ENCODE data around the gene LDB3. TPM values are rescaled to one million over a fixed set of nuclear protein-coding genes. Genes with fewer than 3 reads are reported as not detected.
A peak's percentile ranks its signal among the peaks of the same experiment; 100 is the strongest.

Gene LDB3
- total RNA-seq, 3 donors from 2014 or later = 0.96 to 22.7 (median 3.2) TPM

- intact Hi-C loops (cut with DNase I, micrococcal nuclease) = no loop called here
- ATAC-seq = no peak
These were observed 25.0 kb downstream of the LDB3 start for GRCh38 chr10:86693275-86693674.

GRCh38 chr10:86693721-86694369 is 25.5 kb downstream of the LDB3 start:
- Histone ChIP-seq H3K36me3 (ENCODE audit: low read depth) (no peaks in the 10 kb centered on the region), H3K9me3 (no peaks in the 10 kb centered on the region), H3K4me1 (ENCODE audit: low read depth) (no peaks in the 10 kb centered on the region), H3K4me3 (no peak overlapping the region)
- intact Hi-C loops (cut with DNase I, micrococcal nuclease) = no loop called here
- ATAC-seq (peak; percentile 48), DNase-seq (peak in 1 of 3 donors; percentile 61)
- peak; percentile 26 for TF ChIP-seq CTCF (IDR thresholded peaks at IDR 0.05)

More at GRCh38 chr10:86693275-86693674, 25.0 kb downstream of the LDB3 start:
- H3K4me3 ChIP-seq = no peak overlapping the region
- no peaks in the 10 kb centered on the region for H3K4me1 ChIP-seq (ENCODE audit: low read depth)
- no peak for DNase-seq
- H3K9me3 ChIP-seq = no peaks in the 10 kb centered on the region
- TF ChIP-seq CTCF (IDR thresholded peaks at IDR 0.05) = no peak
- H3K36me3 ChIP-seq (ENCODE audit: low read depth) = no peaks in the 10 kb centered on the region

- Histone ChIP-seq H3K4me3 (no peak overlapping the region), H3K9me3 (no peaks in the 10 kb centered on the region), H3K36me3 (ENCODE audit: low read depth) (no peaks in the 10 kb centered on the region), H3K4me1 (ENCODE audit: low read depth) (no peaks in the 10 kb centered on the region)
- intact Hi-C loops (cut with DNase I, micrococcal nuclease) = no loop called here
- DNase-seq (no peak), ATAC-seq (peak; percentile 14)
- TF ChIP-seq CTCF (IDR thresholded peaks at IDR 0.05) = no peak
These were observed 30.1 kb downstream of the LDB3 start for GRCh38 chr10:86698207-86698940.

- no peak for DNase-seq
- Histone ChIP-seq H3K4me1 (ENCODE audit: low read depth) (no peaks in the 10 kb centered on the region), H3K36me3 (ENCODE audit: low read depth) (no peaks in the 10 kb centered on the region), H3K9me3 (no peaks in the 10 kb centered on the region), H3K4me3 (no peak overlapping the region)
- intact Hi-C loops (cut with DNase I, micrococcal nuclease) = no loop called here
- ATAC-seq = no peak
- no peak for TF ChIP-seq CTCF (IDR thresholded peaks at IDR 0.05)
These were observed 30.8 kb downstream of the LDB3 start for GRCh38 chr10:86699125-86699524.

GRCh38 chr10:86699541-86699940 is 31.2 kb downstream of the LDB3 start:
- H3K4me1 ChIP-seq (ENCODE audit: low read depth) = no peaks in the 10 kb centered on the region
- intact Hi-C loops (cut with DNase I, micrococcal nuclease) = no loop called here
- H3K36me3 ChIP-seq (ENCODE audit: low read depth) = no peaks in the 10 kb centered on the region
- no peak for TF ChIP-seq CTCF (IDR thresholded peaks at IDR 0.05)
- no peak overlapping the region for H3K4me3 ChIP-seq
- H3K9me3 ChIP-seq = no peaks in the 10 kb centered on the region
- ATAC-seq = no peak
- no peak for DNase-seq
